ENCODE results near the gene CCDC87. TPM values are rescaled to one million over a fixed set of nuclear protein-coding genes. Genes with fewer than 3 reads are reported as not detected.

CCDC87 gene
- total and polyA plus RNA-seq, 2 experiments from 2014 or later, result 0.11 to 0.40 TPM

- DNase-seq, result no peak
- in situ Hi-C loops (cut with MboI), result no loop called here
These were observed 43.9 kb downstream of the CCDC87 start for GRCh38 chr11:66548774-66549630.

GRCh38 chr11:66548041-66548440 lies 44.8 kb downstream of the CCDC87 start:
- H3K9me3 ChIP-seq (ENCODE audit: low read depth), result no peaks in the 10 kb centered on the region
- H3K9ac ChIP-seq, result no peak overlapping the region
- no peak overlapping the region for H3K4me3 ChIP-seq
- no peaks in the 10 kb centered on the region for H3K27me3 ChIP-seq (replicated peaks; ENCODE audit: insufficient read depth)
- peaks cover 7% of the 10 kb centered on the region; the same call in 1 of the 2 replicates for H3K4me1 ChIP-seq (ENCODE audit: insufficient read depth)
- H3K27ac ChIP-seq, result no peak overlapping the region
- H3K4me2 ChIP-seq (ENCODE audit: unreplicated experiment), result no peak overlapping the region
- 21 to 49% methylated on average over 6 to 11 of the region's 11 CpGs for WGBS, 2 experiments (ENCODE audit: low coverage in 1 of 2, low lambda C conversion rate in 2 of 2, missing lambda C conversion rate in 2 of 2)
- H2AFZ ChIP-seq, result no peak overlapping the region
- DNase-seq, result no peak
- H3K79me2 ChIP-seq (ENCODE audit: insufficient read depth), result peaks cover 7% of the 10 kb centered on the region; the same call in 1 of the 2 replicates
- no peaks in the 10 kb centered on the region for H3K36me3 ChIP-seq (ENCODE audit: low read depth)
- H3F3A ChIP-seq (ENCODE audit: insufficient read depth), result no peaks in the 10 kb centered on the region
- in situ Hi-C loops (cut with MboI), result no loop called here
- H4K20me1 ChIP-seq (ENCODE audit: insufficient read depth), result no peaks in the 10 kb centered on the region
- H3K9me2 ChIP-seq (ENCODE audit: insufficient read depth), result no peaks in the 10 kb centered on the region
- no peak for TF ChIP-seq EZH2phosphoT487 (IDR thresholded peaks at IDR 0.05; ENCODE audit: insufficient read depth, low read depth)
- TF ChIP-seq EZH2 (IDR thresholded peaks at IDR 0.05; ENCODE audit: insufficient read depth, poor library complexity, severe bottlenecking), result no peak

More at GRCh38 chr11:66548774-66549630, 43.9 kb downstream of the CCDC87 start:
- Histone ChIP-seq H2AFZ (no peak overlapping the region), H3F3A (ENCODE audit: insufficient read depth) (no peaks in the 10 kb centered on the region), H3K4me2 (ENCODE audit: unreplicated experiment) (no peak overlapping the region), H3K36me3 (ENCODE audit: low read depth) (no peaks in the 10 kb centered on the region), H3K9me2 (ENCODE audit: insufficient read depth) (no peaks in the 10 kb centered on the region), H3K27ac (no peak overlapping the region), H3K4me3 (no peak overlapping the region), H3K4me1 (ENCODE audit: insufficient read depth) (peaks cover 7% of the 10 kb centered on the region; the same call in 1 of the 2 replicates), H3K9me3 (ENCODE audit: low read depth) (no peaks in the 10 kb centered on the region), H4K20me1 (ENCODE audit: insufficient read depth) (no peaks in the 10 kb centered on the region), H3K27me3 (replicated peaks; ENCODE audit: insufficient read depth) (no peaks in the 10 kb centered on the region), H3K9ac (no peak overlapping the region), H3K79me2 (ENCODE audit: insufficient read depth) (peaks cover 7% of the 10 kb centered on the region; the same call in 1 of the 2 replicates)
- TF ChIP-seq EZH2phosphoT487 (IDR thresholded peaks at IDR 0.05; ENCODE audit: insufficient read depth, low read depth) (no peak), EZH2 (IDR thresholded peaks at IDR 0.05; ENCODE audit: insufficient read depth, poor library complexity, severe bottlenecking) (no peak)
- 50% methylated on average over 16 of the region's 16 CpGs for WGBS, 2 experiments (ENCODE audit: low coverage in 1 of 2, low lambda C conversion rate in 2 of 2, missing lambda C conversion rate in 2 of 2)

GRCh38 chr11:66547662-66548009 lies 45.2 kb downstream of the CCDC87 start:
- DNase-seq, result no peak
- no peaks in the 10 kb centered on the region for H3K36me3 ChIP-seq (ENCODE audit: low read depth)
- H2AFZ ChIP-seq, result no peak overlapping the region
- no peak overlapping the region for H3K4me3 ChIP-seq
- TF ChIP-seq EZH2phosphoT487 (IDR thresholded peaks at IDR 0.05; ENCODE audit: insufficient read depth, low read depth) (no peak), EZH2 (IDR thresholded peaks at IDR 0.05; ENCODE audit: insufficient read depth, poor library complexity, severe bottlenecking) (no peak)
- H3K9me2 ChIP-seq (ENCODE audit: insufficient read depth), result no peaks in the 10 kb centered on the region
- H3F3A ChIP-seq (ENCODE audit: insufficient read depth), result no peaks in the 10 kb centered on the region
- H3K9me3 ChIP-seq (ENCODE audit: low read depth), result no peaks in the 10 kb centered on the region
- no peak overlapping the region for H3K4me2 ChIP-seq (ENCODE audit: unreplicated experiment)
- H3K79me2 ChIP-seq (ENCODE audit: insufficient read depth), result peaks cover 7% of the 10 kb centered on the region; the same call in 1 of the 2 replicates
- no peaks in the 10 kb centered on the region for H4K20me1 ChIP-seq (ENCODE audit: insufficient read depth)
- H3K4me1 ChIP-seq (ENCODE audit: insufficient read depth), result peaks cover 9% of the 10 kb centered on the region; the same call in 1 of the 2 replicates
- no peaks in the 10 kb centered on the region for H3K27me3 ChIP-seq (replicated peaks; ENCODE audit: insufficient read depth)
- no peak overlapping the region for H3K9ac ChIP-seq
- in situ Hi-C loops (cut with MboI), result no loop called here
- no peak overlapping the region for H3K27ac ChIP-seq
- 41 to 48% methylated on average over 5 of the region's 5 CpGs for WGBS, 2 experiments (ENCODE audit: low coverage in 1 of 2, low lambda C conversion rate in 2 of 2, missing lambda C conversion rate in 2 of 2)

DNA sequence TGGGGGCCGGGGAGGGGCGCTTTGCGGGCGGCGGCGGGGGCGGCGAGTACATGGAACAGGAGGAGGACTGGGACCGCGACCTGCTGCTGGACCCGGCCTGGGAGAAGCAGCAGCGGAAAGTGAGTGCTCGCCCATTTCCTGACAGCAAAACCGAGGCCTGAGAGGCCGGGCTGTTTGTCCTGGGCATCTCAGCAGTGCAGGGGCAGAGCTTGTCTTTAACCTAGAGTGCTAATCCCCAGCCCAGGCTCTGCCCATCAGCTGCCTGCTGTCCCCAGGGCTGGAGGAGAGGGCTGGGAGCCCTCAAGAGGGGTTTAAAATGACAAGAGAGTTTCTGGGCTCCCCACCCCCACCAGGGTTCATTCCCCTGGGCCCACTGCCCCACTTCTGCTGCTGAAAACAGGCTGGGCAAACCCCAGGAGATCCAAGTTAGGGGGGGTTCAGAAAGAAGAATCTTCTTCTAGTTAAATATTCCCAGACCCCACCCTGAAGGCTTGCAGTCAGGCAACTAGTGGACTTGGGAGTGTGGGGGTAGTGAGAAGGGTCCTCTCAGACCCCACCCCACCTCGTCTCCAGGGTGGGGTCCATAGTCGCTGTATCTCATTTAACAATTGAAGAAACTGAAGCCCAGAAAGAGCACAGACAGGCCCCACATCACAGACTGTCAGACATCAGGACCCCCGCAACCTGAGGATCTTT lies 45.7 kb downstream of the CCDC87 start:
- TF ChIP-seq EZH2phosphoT487 (IDR thresholded peaks at IDR 0.05; ENCODE audit: insufficient read depth, low read depth), result no peak
- no peak for TF ChIP-seq EZH2 (IDR thresholded peaks at IDR 0.05; ENCODE audit: insufficient read depth, poor library complexity, severe bottlenecking)
- no peak for DNase-seq
- no peaks in the 10 kb centered on the region for H3F3A ChIP-seq (ENCODE audit: insufficient read depth)
- in situ Hi-C loops (cut with MboI), result no loop called here
- H3K4me3 ChIP-seq, result peak overlapping the region; percentile 91
- no peaks in the 10 kb centered on the region for H4K20me1 ChIP-seq (ENCODE audit: insufficient read depth)
- H3K9me3 ChIP-seq (ENCODE audit: low read depth), result no peaks in the 10 kb centered on the region
- peaks cover 15% of the 10 kb centered on the region; the same call in 1 of the 2 replicates for H3K4me1 ChIP-seq (ENCODE audit: insufficient read depth)
- H3K9ac ChIP-seq, result peak overlapping the region; percentile 93; the same call in 1 of the 2 replicates
- peak overlapping the region; percentile 66 for H3K4me2 ChIP-seq (ENCODE audit: unreplicated experiment)
- no peaks in the 10 kb centered on the region for H3K27me3 ChIP-seq (replicated peaks; ENCODE audit: insufficient read depth)
- H3K9me2 ChIP-seq (ENCODE audit: insufficient read depth), result no peaks in the 10 kb centered on the region
- no peaks in the 10 kb centered on the region for H3K36me3 ChIP-seq (ENCODE audit: low read depth)
- H3K79me2 ChIP-seq (ENCODE audit: insufficient read depth), result peaks cover 7% of the 10 kb centered on the region; the same call in 1 of the 2 replicates
- 20 to 24% methylated on average over 16 to 18 of the region's 18 CpGs for WGBS, 2 experiments (ENCODE audit: low coverage in 1 of 2, low lambda C conversion rate in 2 of 2, missing lambda C conversion rate in 2 of 2)
- peak overlapping the region; percentile 78 for H2AFZ ChIP-seq
- no peak overlapping the region for H3K27ac ChIP-seq
